Ovary (tissue), 3 donors: ENCODE results near the gene PRRC2A.

ENCODE experiments used
- CTCF ChIP-seq, 3 donors: fragments of 450-650 bp in 2 of 3; fragments of 200-600 bp in 1 of 3; IDR thresholded peaks; one replicate each; pipeline versions ENCODE4 v1.5.1 to v1.8.0; 2016 to 2022; ENCODE audit warnings: antibody characterized with exemption in 3 of 3, mild to moderate bottlenecking in 1 of 3
- EP300 ChIP-seq: sonication (generic); formaldehyde crosslinking; IDR thresholded peaks from one replicate; pipeline ENCODE4 v1.6.1; 2017; ENCODE audit warnings: antibody characterized with exemption
- POLR2A ChIP-seq: fragments of 450-650 bp; IDR thresholded peaks from one replicate; pipeline ENCODE4 v1.6.1; 2017; ENCODE audit warnings: antibody characterized with exemption, mild to moderate bottlenecking, moderate library complexity
- donor health status: DM: no; HTN: no; CAD: no.

DNA sequence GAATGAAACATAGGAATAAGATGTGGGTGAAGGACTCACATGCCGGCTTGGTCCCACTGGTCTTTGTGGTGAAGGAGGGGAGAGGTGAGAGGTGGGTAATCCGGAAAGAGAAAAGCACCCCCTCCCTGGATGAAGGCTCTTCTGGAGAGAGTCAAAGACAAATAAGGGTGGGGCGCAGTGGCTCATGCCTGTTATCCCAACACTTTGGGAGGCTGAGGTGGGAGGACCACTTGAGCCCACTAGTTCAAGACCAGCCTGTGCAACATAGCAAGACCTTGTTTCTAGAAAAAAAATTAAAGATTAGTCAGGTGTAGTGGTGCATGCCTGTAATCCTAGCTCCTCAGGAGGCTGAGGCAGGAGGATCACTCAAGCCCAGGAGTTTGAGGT is 41.4 kb upstream of the PRRC2A start:
- TF ChIP-seq CTCF (IDR thresholded peaks at IDR 0.05) (no peak), POLR2A (no peak), EP300 (no peak)
